Testis (tissue), 2 donors: ENCODE results near the gene SCO2.

ENCODE experiments used
- POLR2A ChIP-seq: fragments of 450-650 bp; IDR thresholded peaks from one replicate; pipeline ENCODE4 v1.6.1; 2017; ENCODE audit warnings: antibody characterized with exemption, mild to moderate bottlenecking, moderate library complexity
- TF ChIP-seq, protein P1 (sequence below), 3 experiments: fragments of 450-650 bp in 2 of 3; fragments of 200-600 bp in 1 of 3; sonication (generic) in 1 of 3; IDR thresholded peaks; one replicate each; pipeline ENCODE4 v1.5.1; 2016 to 2019; ENCODE audit warnings: antibody characterized with exemption in 3 of 3, mild to moderate bottlenecking in 2 of 3, moderate library complexity in 1 of 3

DNA sequence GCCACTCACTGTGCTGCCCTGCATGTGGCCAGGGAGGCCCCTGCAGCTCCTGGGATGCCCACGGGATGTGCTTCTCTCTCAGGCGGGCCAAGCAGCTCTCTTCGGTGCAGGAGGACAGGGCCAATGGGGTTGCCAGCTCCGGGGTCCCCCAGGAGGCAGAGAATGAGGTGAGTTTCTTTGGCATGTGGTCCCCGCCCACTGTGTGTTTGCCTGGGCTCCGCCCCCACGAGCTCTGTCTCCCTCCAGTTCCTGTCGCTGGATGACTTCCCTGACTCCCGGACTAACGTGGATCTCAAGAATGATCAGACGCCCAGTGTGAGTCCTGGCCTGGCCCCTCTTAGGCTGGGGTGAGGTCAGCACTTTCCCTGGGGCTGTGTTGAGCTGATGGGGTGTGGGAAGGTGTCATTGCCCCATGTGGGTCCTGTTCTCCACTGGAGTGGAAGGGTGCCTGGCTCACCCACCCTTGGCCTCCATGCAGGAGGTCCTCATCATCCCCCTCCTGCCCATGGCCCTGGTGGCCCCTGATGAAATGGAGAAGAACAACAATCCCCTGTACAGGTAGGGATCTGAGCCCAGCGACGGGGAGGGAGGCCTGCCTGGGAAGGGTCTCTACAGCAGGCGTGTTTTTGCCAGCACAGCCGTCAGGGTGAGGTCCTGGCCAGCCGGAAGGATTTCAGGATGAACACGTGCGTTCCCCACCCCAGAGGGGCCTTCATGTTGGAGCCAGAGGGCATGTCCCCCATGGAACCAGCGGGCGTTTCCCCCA, 7.7 kb downstream of the SCO2 start:
- TF ChIP-seq, protein P1, sequence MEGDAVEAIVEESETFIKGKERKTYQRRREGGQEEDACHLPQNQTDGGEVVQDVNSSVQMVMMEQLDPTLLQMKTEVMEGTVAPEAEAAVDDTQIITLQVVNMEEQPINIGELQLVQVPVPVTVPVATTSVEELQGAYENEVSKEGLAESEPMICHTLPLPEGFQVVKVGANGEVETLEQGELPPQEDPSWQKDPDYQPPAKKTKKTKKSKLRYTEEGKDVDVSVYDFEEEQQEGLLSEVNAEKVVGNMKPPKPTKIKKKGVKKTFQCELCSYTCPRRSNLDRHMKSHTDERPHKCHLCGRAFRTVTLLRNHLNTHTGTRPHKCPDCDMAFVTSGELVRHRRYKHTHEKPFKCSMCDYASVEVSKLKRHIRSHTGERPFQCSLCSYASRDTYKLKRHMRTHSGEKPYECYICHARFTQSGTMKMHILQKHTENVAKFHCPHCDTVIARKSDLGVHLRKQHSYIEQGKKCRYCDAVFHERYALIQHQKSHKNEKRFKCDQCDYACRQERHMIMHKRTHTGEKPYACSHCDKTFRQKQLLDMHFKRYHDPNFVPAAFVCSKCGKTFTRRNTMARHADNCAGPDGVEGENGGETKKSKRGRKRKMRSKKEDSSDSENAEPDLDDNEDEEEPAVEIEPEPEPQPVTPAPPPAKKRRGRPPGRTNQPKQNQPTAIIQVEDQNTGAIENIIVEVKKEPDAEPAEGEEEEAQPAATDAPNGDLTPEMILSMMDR (IDR thresholded peaks at IDR 0.05), result no peak
- no peak for TF ChIP-seq POLR2A
